Liver (tissue), 9 donors: ENCODE measurements around the gene CCDC33. TPM values are rescaled to one million over a fixed set of nuclear protein-coding genes. Genes with fewer than 3 reads are reported as not detected.

Experiments
- DNase-seq: peaks from one replicate; pipeline ENCODE4 v3.0.0-alpha.2; 2017; ENCODE audit warnings: low spot score
- H3K27ac ChIP-seq, 2 donors: one replicate each; pipeline ENCODE4 v1.7.0; 2013; ENCODE audit warnings: inconsistent platforms in 2 of 2, low read length in 2 of 2, control low read depth in 1 of 2, low read depth in 1 of 2, mild to moderate bottlenecking in 1 of 2
- H3K27me3 ChIP-seq, 4 donors: one replicate each; pipeline versions ENCODE4 v1.6.1 to v1.7.0; 2013; ENCODE audit warnings: low read length in 3 of 4, inconsistent platforms in 1 of 4, mild to moderate bottlenecking in 1 of 4, moderate library complexity in 1 of 4; ENCODE audit not compliant: control insufficient read depth in 4 of 4, insufficient read depth in 4 of 4
- H3K36me3 ChIP-seq, 4 donors: one replicate each; pipeline versions ENCODE4 v1.6.1 to v1.7.0; 2013; ENCODE audit warnings: low read length in 3 of 4, mild to moderate bottlenecking in 3 of 4, low read depth in 1 of 4, moderate library complexity in 1 of 4; ENCODE audit not compliant: control insufficient read depth in 4 of 4, insufficient read depth in 3 of 4
- H3K4me1 ChIP-seq, 4 donors: one replicate each; pipeline versions ENCODE4 v1.6.1 to v1.7.0; 2013; ENCODE audit warnings: low read length in 3 of 4, mild to moderate bottlenecking in 3 of 4, moderate library complexity in 1 of 4; ENCODE audit not compliant: control insufficient read depth in 4 of 4, insufficient read depth in 4 of 4
- H3K4me3 ChIP-seq, 3 donors: one replicate each; pipeline versions ENCODE4 v1.6.1 to v1.7.0; 2013; ENCODE audit warnings: low read length in 3 of 3, control low read depth in 1 of 3, low read depth in 1 of 3, mild to moderate bottlenecking in 1 of 3
- H3K9ac ChIP-seq, 2 donors: one replicate each; pipeline ENCODE4 v1.7.0; 2013; ENCODE audit warnings: low read length in 2 of 2, mild to moderate bottlenecking in 2 of 2, moderate library complexity in 2 of 2, control low read depth in 1 of 2, low read depth in 1 of 2
- H3K9me3 ChIP-seq, 4 donors: one replicate each; pipeline versions ENCODE4 v1.6.1 to v1.7.0; 2013; ENCODE audit warnings: low read length in 3 of 4; ENCODE audit not compliant: control insufficient read depth in 4 of 4
- CTCF ChIP-seq: fragments of 150-350 bp; IDR thresholded peaks from 2 replicates; pipeline ENCODE4 v1.5.1; 2017; ENCODE audit warnings: improper control_type of control experiment, low read depth, low read length; ENCODE audit not compliant: missing input control
- EGR1 ChIP-seq, 2 donors: IDR thresholded peaks; 2 replicates each; pipeline ENCODE4 v1.6.1; 2016 to 2018; ENCODE audit warnings: antibody characterized with exemption in 2 of 2, low read depth in 2 of 2
- FOXA1 ChIP-seq: IDR thresholded peaks from 2 replicates; pipeline ENCODE4 v1.6.1; 2016; ENCODE audit warnings: antibody characterized with exemption
- FOXA2 ChIP-seq: IDR thresholded peaks from 2 replicates; pipeline ENCODE4 v1.6.1; 2016; ENCODE audit warnings: antibody characterized with exemption
- GABPA ChIP-seq, 2 donors: IDR thresholded peaks in 1 of 2; conservative IDR thresholded peaks in 1 of 2; 2 replicates each; pipeline ENCODE4 v1.6.1; 2016; ENCODE audit warnings: antibody characterized with exemption in 2 of 2, mild to moderate bottlenecking in 1 of 2, moderate library complexity in 1 of 2
- HNF4A ChIP-seq, 2 donors: conservative IDR thresholded peaks; 2 replicates each; pipeline ENCODE4 v1.6.1; 2016; ENCODE audit warnings: antibody characterized with exemption in 2 of 2, mild to moderate bottlenecking in 2 of 2
- HNF4G ChIP-seq: IDR thresholded peaks from 2 replicates; pipeline ENCODE4 v1.6.1; 2016; ENCODE audit warnings: antibody characterized with exemption
- JUND ChIP-seq, 2 donors: IDR thresholded peaks; 2 replicates each; pipeline ENCODE4 v1.6.1; 2016; ENCODE audit warnings: antibody characterized with exemption in 2 of 2
- MAX ChIP-seq: IDR thresholded peaks from 2 replicates; pipeline ENCODE4 v1.6.1; 2016; ENCODE audit warnings: antibody characterized with exemption
- NR2F2 ChIP-seq: IDR thresholded peaks from 2 replicates; pipeline ENCODE4 v1.6.1; 2016; ENCODE audit warnings: antibody characterized with exemption
- RAD21 ChIP-seq, 2 donors: IDR thresholded peaks; 2 replicates each; pipeline ENCODE4 v1.6.1; 2016; ENCODE audit warnings: antibody characterized with exemption in 2 of 2, mild to moderate bottlenecking in 2 of 2
- RXRA ChIP-seq, 2 donors: IDR thresholded peaks; 2 replicates each; pipeline ENCODE4 v1.6.1; 2017 to 2018; ENCODE audit warnings: antibody characterized with exemption in 2 of 2, mild to moderate bottlenecking in 1 of 2
- SP1 ChIP-seq: IDR thresholded peaks from 2 replicates; pipeline ENCODE4 v1.6.1; 2018; ENCODE audit warnings: antibody characterized with exemption, mild to moderate bottlenecking
- TAF1 ChIP-seq: conservative IDR thresholded peaks from 2 replicates; pipeline ENCODE4 v1.6.1; 2016; ENCODE audit warnings: antibody characterized with exemption, mild to moderate bottlenecking
- YY1 ChIP-seq: IDR thresholded peaks from 2 replicates; pipeline ENCODE4 v1.6.1; 2016; ENCODE audit warnings: antibody characterized with exemption, mild to moderate bottlenecking
- ZBTB33 ChIP-seq: IDR thresholded peaks from 2 replicates; pipeline ENCODE4 v1.6.1; 2016; ENCODE audit warnings: antibody characterized with exemption
- WGBS: extraction: QIAGEN DNeasy Blood & Tissue Kit; methylation state at CpG from one replicate; pipeline ENCODE4 v1.1.7; 2013; 5-methylcytosine and 5-hydroxymethylcytosine counted together
- polyA plus RNA-seq, 2 donors: library from polyadenylated mRNA; stranded (reverse) in 1 of 2; unstranded in 1 of 2; fragments of 200-250 nt in 1 of 2; fragments of >200 nt in 1 of 2; fragmentation: Nextera tagmentation in 1 of 2; extraction: Ambion mirVana in 1 of 2; gene quantifications; one replicate each; pipeline versions ENCODE4 v1.2.1 to v1.2.3, GENCODE V29; 2013 to 2015
- total RNA-seq, 2 donors: library from RNA; depleted of rRNA; stranded (reverse); fragments of >200 nt; gene quantifications; one replicate each; pipeline ENCODE4 v1.2.3, GENCODE V29; 2014
- TF ChIP-seq, protein P1 (sequence below): IDR thresholded peaks from 2 replicates; pipeline ENCODE4 v1.6.1; 2016; ENCODE audit warnings: antibody characterized with exemption
- TF ChIP-seq, protein P2 (sequence below): IDR thresholded peaks from 2 replicates; pipeline ENCODE4 v1.6.1; 2016; ENCODE audit warnings: antibody characterized with exemption, mild to moderate bottlenecking
- donor health status: healthy.
- donor health status: healthy.
- donor health status: healthy.
- donor health status: healthy.
- donor health status: healthy.

Gene CCDC33
- total and polyA plus RNA-seq, 4 donors = not detected

DNA sequence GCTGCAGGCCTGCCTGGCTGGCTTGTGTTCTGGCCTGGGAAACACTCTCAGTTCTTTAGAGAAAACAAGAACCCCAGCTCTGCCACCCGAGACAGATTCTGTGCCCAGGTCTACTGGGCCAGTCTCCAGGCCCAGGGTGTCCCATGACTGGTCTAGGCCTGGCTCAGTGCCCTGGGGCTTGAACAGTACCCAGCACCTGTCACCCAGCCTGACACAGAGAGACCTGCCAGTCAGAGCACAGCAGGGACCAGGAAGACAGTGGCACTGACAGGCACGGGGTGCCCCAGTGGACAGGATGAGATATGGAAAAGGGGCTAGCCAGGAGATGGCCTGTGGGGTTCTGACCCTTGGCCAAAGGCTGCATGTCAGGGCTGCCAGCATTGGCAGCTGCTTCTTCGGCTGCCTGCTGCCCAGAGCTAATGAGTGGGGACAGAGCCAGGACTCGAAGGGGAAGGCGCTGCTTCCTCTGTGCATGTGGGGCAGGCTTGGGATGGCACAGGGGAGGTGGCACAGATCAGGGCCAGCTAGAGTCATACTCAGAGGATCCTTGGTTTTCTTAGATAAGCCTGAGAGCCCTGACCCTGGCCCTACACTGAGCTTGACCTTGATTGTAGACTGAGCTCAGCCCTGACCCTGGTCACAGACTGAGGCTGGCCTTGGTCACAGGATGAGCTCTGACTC lies 15.1 kb downstream of the CCDC33 start:
- H3K9ac ChIP-seq = no peak overlapping the region
- no peaks in the 10 kb centered on the region for H3K27me3 ChIP-seq
- no peak overlapping the region for H3K27ac ChIP-seq

DNA sequence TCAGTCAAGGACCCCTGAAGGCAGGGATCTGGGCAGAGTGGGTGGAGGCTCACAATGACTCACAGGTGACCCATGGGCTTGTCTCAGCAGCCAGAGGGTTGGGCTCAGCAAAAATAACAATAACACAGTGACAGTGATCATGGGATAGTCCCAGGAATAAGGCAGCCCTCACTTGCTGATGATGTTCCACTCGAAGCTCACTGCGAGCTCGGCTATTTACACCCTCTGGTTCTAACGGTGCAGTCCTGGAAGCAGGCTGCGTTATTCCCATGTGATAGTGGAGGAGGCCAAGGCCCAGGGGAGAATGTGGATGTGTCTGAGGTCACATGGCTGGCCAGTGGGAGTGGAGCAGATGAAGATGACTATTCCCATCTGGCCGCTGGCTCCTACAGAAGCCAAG lies 16.2 kb downstream of the CCDC33 start:
- peaks cover 0 to 8% (median 4%) of the 10 kb centered on the region in 4 donors for H3K4me1 ChIP-seq
- no peak overlapping the region for H3K9ac ChIP-seq
- no peak overlapping the region for H3K27ac ChIP-seq
- H3K36me3 ChIP-seq = no peaks in the 10 kb centered on the region
- H3K9me3 ChIP-seq = no peaks in the 10 kb centered on the region
- H3K4me3 ChIP-seq = no peak overlapping the region
- TF ChIP-seq RAD21 (IDR thresholded peaks at IDR 0.05) = no peak
- TF ChIP-seq MAX = no peak
- no peak for TF ChIP-seq CTCF
- no peak for TF ChIP-seq ZBTB33
- TF ChIP-seq, protein P1, sequence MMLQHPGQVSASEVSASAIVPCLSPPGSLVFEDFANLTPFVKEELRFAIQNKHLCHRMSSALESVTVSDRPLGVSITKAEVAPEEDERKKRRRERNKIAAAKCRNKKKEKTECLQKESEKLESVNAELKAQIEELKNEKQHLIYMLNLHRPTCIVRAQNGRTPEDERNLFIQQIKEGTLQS = no peak
- TF ChIP-seq GABPA (IDR thresholded peaks at IDR 0.05 in 1 of 2, conservative IDR thresholded peaks at IDR 0.05 in 1 of 2) = no peak
- TF ChIP-seq, protein P2, sequence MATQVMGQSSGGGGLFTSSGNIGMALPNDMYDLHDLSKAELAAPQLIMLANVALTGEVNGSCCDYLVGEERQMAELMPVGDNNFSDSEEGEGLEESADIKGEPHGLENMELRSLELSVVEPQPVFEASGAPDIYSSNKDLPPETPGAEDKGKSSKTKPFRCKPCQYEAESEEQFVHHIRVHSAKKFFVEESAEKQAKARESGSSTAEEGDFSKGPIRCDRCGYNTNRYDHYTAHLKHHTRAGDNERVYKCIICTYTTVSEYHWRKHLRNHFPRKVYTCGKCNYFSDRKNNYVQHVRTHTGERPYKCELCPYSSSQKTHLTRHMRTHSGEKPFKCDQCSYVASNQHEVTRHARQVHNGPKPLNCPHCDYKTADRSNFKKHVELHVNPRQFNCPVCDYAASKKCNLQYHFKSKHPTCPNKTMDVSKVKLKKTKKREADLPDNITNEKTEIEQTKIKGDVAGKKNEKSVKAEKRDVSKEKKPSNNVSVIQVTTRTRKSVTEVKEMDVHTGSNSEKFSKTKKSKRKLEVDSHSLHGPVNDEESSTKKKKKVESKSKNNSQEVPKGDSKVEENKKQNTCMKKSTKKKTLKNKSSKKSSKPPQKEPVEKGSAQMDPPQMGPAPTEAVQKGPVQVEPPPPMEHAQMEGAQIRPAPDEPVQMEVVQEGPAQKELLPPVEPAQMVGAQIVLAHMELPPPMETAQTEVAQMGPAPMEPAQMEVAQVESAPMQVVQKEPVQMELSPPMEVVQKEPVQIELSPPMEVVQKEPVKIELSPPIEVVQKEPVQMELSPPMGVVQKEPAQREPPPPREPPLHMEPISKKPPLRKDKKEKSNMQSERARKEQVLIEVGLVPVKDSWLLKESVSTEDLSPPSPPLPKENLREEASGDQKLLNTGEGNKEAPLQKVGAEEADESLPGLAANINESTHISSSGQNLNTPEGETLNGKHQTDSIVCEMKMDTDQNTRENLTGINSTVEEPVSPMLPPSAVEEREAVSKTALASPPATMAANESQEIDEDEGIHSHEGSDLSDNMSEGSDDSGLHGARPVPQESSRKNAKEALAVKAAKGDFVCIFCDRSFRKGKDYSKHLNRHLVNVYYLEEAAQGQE = no peak
- no peak for TF ChIP-seq JUND (IDR thresholded peaks at IDR 0.05)
- no peak for TF ChIP-seq YY1
- no peak for TF ChIP-seq FOXA2
- no peak for TF ChIP-seq NR2F2
- no peak for TF ChIP-seq HNF4G
- TF ChIP-seq HNF4A (conservative IDR thresholded peaks at IDR 0.05) = no peak
- TF ChIP-seq FOXA1 = no peak
- no peak for TF ChIP-seq RXRA (IDR thresholded peaks at IDR 0.05)
- no peak for TF ChIP-seq SP1
- TF ChIP-seq TAF1 = no peak
- TF ChIP-seq EGR1 (IDR thresholded peaks at IDR 0.05; ENCODE audit: low read depth in 2 of 2) = no peak
- no peak for DNase-seq
- no peaks in the 10 kb centered on the region for H3K27me3 ChIP-seq
- WGBS = 83% methylated on average over 6 of the region's 6 CpGs

More for the DNA sequence above, 15.1 kb downstream of the CCDC33 start:
- no peaks in the 10 kb centered on the region for H3K9me3 ChIP-seq
- DNase-seq = no peak
- H3K4me1 ChIP-seq = peaks cover 0 to 8% (median 4%) of the 10 kb centered on the region in 4 donors
- peak in 1 of 2 donors; percentile 27 for TF ChIP-seq RXRA (IDR thresholded peaks at IDR 0.05)
- TF ChIP-seq FOXA2 = no peak
- TF ChIP-seq, protein P1 = no peak
- TF ChIP-seq GABPA (IDR thresholded peaks at IDR 0.05 in 1 of 2, conservative IDR thresholded peaks at IDR 0.05 in 1 of 2) = no peak
- no peak overlapping the region for H3K4me3 ChIP-seq
- WGBS = 31% methylated on average over 5 of the region's 5 CpGs
- H3K36me3 ChIP-seq = no peaks in the 10 kb centered on the region
